B cell (primary cell): ENCODE data around the gene PPP1R27. TPM values are rescaled to one million over a fixed set of nuclear protein-coding genes. Genes with fewer than 3 reads are reported as not detected.

Experiments
- ATAC-seq: fragments of 200-7000 bp; cut with Tn5 transposase; one replicate; pipeline ENCODE4 v1.10.0; 2021; ENCODE audit warnings: low read depth, mild to moderate bottlenecking, moderate number of reproducible peaks, moderate library complexity
- CTCF ChIA-PET: fragments of 350-600 bp; sonication (Branson Sonifier 250); formaldehyde crosslinking; loops from one replicate; lab custom pipeline; 2021; ENCODE audit warnings: antibody characterized with exemption, inconsistent platforms; lab: Charles Lee
- POLR2A ChIA-PET: fragments of 350-600 bp; sonication (Branson Sonifier 250); formaldehyde crosslinking; loops from one replicate; lab custom pipeline; 2021; ENCODE audit warnings: antibody characterized with exemption; lab: Charles Lee
- DNase-seq: peaks from one replicate; pipeline ENCODE4 v3.0.0; 2013
- H2AFZ ChIP-seq: 2 replicates; pipeline ENCODE4 v1.6.1; 2012; ENCODE audit warnings: mild to moderate bottlenecking, low read depth, low read length; ENCODE audit not compliant: insufficient read depth, poor library complexity, severe bottlenecking
- H3K27ac ChIP-seq, 2 donors: 1 replicate in 1 of 2; 2 replicates in 1 of 2; pipeline ENCODE4 v1.5.1; 2012 to 2013; ENCODE audit warnings: low read length in 2 of 2, mild to moderate bottlenecking in 2 of 2, moderate library complexity in 1 of 2
- H3K27me3 ChIP-seq, 4 experiments: fragments of 200-600 bp in 1 of 4; sonication (generic) in 1 of 4; replicated peaks in 1 of 4; 1 replicate in 2 of 4; 2 replicates in 2 of 4; pipeline versions ENCODE4 v1.6.1 to v1.7.0; 2013 to 2016; ENCODE audit warnings: low read length in 3 of 4, mild to moderate bottlenecking in 2 of 4, mixed read lengths in 1 of 4, moderate library complexity in 1 of 4; ENCODE audit not compliant: insufficient read depth in 4 of 4, control insufficient read depth in 3 of 4; ENCODE audit errors: control extremely low read depth in 1 of 4
- H3K36me3 ChIP-seq, 2 experiments: replicated peaks in 1 of 2; 1 replicate in 1 of 2; 2 replicates in 1 of 2; pipeline versions ENCODE4 v1.6.1 to v1.7.1; 2013; ENCODE audit warnings: low read length in 1 of 2; ENCODE audit not compliant: insufficient read depth in 2 of 2, control insufficient read depth in 1 of 2; ENCODE audit errors: control extremely low read depth in 1 of 2, extremely low read depth in 1 of 2
- H3K4me1 ChIP-seq, 2 donors: fragments of 200-600 bp in 1 of 2; sonication (generic) in 1 of 2; 1 replicate in 1 of 2; 2 replicates in 1 of 2; pipeline versions ENCODE4 v1.5.1 to v1.6.1; 2013 to 2017; ENCODE audit warnings: low read length in 2 of 2; ENCODE audit not compliant: control insufficient read depth in 2 of 2, insufficient read depth in 2 of 2
- H3K4me2 ChIP-seq: replicated peaks from 2 replicates; pipeline ENCODE3; 2012; ENCODE audit warnings: mild to moderate bottlenecking, low read depth, low read length; ENCODE audit not compliant: poor library complexity, severe bottlenecking
- H3K4me3 ChIP-seq, 5 experiments: fragments of 200-600 bp in 1 of 5; sonication (generic) in 1 of 5; 1 replicate in 3 of 5; 2 replicates in 2 of 5; pipeline versions ENCODE4 v1.5.1 to v1.7.0; 2011 to 2016; ENCODE audit warnings: low read length in 4 of 5, mild to moderate bottlenecking in 4 of 5, low read depth in 2 of 5, control low read depth in 1 of 5, moderate library complexity in 1 of 5; ENCODE audit not compliant: insufficient read depth in 1 of 5; ENCODE audit errors: control extremely low read depth in 1 of 5, extremely low read depth in 1 of 5
- H3K79me2 ChIP-seq: fragments of 200-600 bp; sonication (generic); one replicate; pipeline ENCODE4 v1.6.0; 2016; ENCODE audit warnings: low read length; ENCODE audit not compliant: control insufficient read depth, insufficient read depth
- H3K9ac ChIP-seq: fragments of 200-600 bp; sonication (generic); 2 replicates; pipeline ENCODE4 v1.6.1; 2017; ENCODE audit warnings: mild to moderate bottlenecking, low read length, moderate library complexity
- H3K9me3 ChIP-seq, 3 donors: one replicate each; pipeline versions ENCODE4 v1.6.1 to v1.7.1; 2013; ENCODE audit warnings: low read length in 2 of 3; ENCODE audit not compliant: control insufficient read depth in 2 of 3, insufficient read depth in 1 of 3; ENCODE audit errors: control extremely low read depth in 1 of 3
- H4K20me1 ChIP-seq: 2 replicates; pipeline ENCODE4 v1.6.0; 2012; ENCODE audit warnings: mild to moderate bottlenecking, low read length; ENCODE audit not compliant: insufficient read depth, control insufficient read depth, poor library complexity, severe bottlenecking
- H3K27ac Mint-ChIP-seq: one replicate; pipeline ENCODE4 v1.8.0; 2021; ENCODE audit warnings: mixed read lengths
- H3K27me3 Mint-ChIP-seq: one replicate; pipeline ENCODE4 v1.8.0; 2021; ENCODE audit warnings: mixed read lengths
- H3K4me1 Mint-ChIP-seq: one replicate; pipeline ENCODE4 v1.8.0; 2021; ENCODE audit warnings: mixed read lengths
- H3K4me3 Mint-ChIP-seq: one replicate; pipeline ENCODE4 v1.8.0; 2021; ENCODE audit warnings: mixed read lengths
- H3K9me3 Mint-ChIP-seq: one replicate; pipeline ENCODE4 v1.8.0; 2022; ENCODE audit warnings: mixed read lengths; ENCODE audit not compliant: insufficient read depth
- EZH2 ChIP-seq: IDR thresholded peaks from 2 replicates; pipeline ENCODE4 v1.6.1; 2012; ENCODE audit warnings: borderline replicate concordance, low read depth, mild to moderate bottlenecking, moderate library complexity, low read length; ENCODE audit not compliant: insufficient read depth, poor library complexity, severe bottlenecking
- WGBS: methylation state at CpG from one replicate; pipeline ENCODE4 v1.1.5; 2013; ENCODE audit warnings: missing lambda C conversion rate; ENCODE audit not compliant: insufficient coverage; 5-methylcytosine and 5-hydroxymethylcytosine counted together
- intact Hi-C: fragments of 100-400 bp; cut with micrococcal nuclease; formaldehyde crosslinking; loops from one replicate; pipeline ENCODE4 v1.10.0; 2022
- polyA plus RNA-seq: library from polyadenylated mRNA; depleted of rRNA; stranded (reverse); fragments of >200 nt; gene quantifications from 2 replicates; pipeline ENCODE4 v1.2.3, GENCODE V29; 2012
- total RNA-seq, 2 donors: library from RNA; stranded (reverse); fragments of 120-200 nt in 1 of 2; gene quantifications; 1 replicate in 1 of 2; 2 replicates in 1 of 2; pipeline versions ENCODE4 v1.2.3 to v1.2.4, GENCODE V29; 2013 to 2022
- TF ChIP-seq, protein P1 (sequence below): fragments of 200-600 bp; IDR thresholded peaks from one replicate; pipeline ENCODE4 v1.8.0; 2022; ENCODE audit warnings: antibody characterized with exemption, mild to moderate bottlenecking

The PPP1R27 gene
- total and polyA plus RNA-seq, 2 donors (not counting 1 experiment from before 2014, with no cell fraction given) = not detected

DNA sequence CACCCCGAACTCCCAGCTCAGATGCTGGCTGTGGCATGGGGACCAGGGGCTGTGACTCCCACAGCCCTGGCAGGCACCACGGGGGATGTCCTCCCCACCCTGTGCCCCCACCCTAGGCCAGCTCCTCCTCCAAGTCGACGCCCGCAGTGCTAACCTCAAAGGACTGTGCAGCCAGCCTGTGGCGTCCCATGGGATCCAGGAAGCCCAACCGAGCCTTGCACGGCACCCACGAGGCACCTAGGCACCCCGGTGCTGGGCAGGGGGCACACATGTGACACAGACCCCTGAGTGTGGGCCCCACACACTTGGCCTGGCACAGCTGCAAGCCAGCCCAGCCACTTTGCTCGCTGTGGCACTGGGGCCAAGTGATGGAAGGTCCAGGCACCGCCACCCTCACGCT is 27.0 kb downstream of the PPP1R27 start:
- intact Hi-C loops = no loop called here

GRCh38 chr17:81807210-81807719 is 27.6 kb downstream of the PPP1R27 start:
- TF ChIP-seq, protein P1, sequence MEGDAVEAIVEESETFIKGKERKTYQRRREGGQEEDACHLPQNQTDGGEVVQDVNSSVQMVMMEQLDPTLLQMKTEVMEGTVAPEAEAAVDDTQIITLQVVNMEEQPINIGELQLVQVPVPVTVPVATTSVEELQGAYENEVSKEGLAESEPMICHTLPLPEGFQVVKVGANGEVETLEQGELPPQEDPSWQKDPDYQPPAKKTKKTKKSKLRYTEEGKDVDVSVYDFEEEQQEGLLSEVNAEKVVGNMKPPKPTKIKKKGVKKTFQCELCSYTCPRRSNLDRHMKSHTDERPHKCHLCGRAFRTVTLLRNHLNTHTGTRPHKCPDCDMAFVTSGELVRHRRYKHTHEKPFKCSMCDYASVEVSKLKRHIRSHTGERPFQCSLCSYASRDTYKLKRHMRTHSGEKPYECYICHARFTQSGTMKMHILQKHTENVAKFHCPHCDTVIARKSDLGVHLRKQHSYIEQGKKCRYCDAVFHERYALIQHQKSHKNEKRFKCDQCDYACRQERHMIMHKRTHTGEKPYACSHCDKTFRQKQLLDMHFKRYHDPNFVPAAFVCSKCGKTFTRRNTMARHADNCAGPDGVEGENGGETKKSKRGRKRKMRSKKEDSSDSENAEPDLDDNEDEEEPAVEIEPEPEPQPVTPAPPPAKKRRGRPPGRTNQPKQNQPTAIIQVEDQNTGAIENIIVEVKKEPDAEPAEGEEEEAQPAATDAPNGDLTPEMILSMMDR = no peak
- TF ChIP-seq EZH2 = no peak

More for the DNA sequence above, 27.0 kb downstream of the PPP1R27 start:
- H4K20me1 ChIP-seq = no peaks in the 10 kb centered on the region
- no peak overlapping the region for H3K4me3 ChIP-seq
- Mint-ChIP-seq H3K9me3 (no peaks in the 10 kb centered on the region), H3K27me3 (peaks cover 15% of the 10 kb centered on the region), H3K27ac (no peak overlapping the region), H3K4me1 (no peaks in the 10 kb centered on the region), H3K4me3 (no peak overlapping the region)
- no peak overlapping the region for H3K9ac ChIP-seq
- POLR2A ChIA-PET = interaction anchor here (0.6 kb wide), 1 partner anchor 9 kb away, joined by 3 read pairs; no protein-coding TSS in a partner anchor
- ATAC-seq (no peak), DNase-seq (no peak)
- peaks cover 0 to 4% of the 10 kb centered on the region in 2 donors for H3K4me1 ChIP-seq
- H3K79me2 ChIP-seq = no peaks in the 10 kb centered on the region
- TF ChIP-seq EZH2 = no peak
- TF ChIP-seq, protein P1 = no peak
- H3K27ac ChIP-seq = no peak overlapping the region
- CTCF ChIA-PET = no interaction called here
- peaks cover 0 to 38% (median 7%) of the 10 kb centered on the region in 4 experiments for H3K27me3 ChIP-seq
- no peak overlapping the region for H2AFZ ChIP-seq
- 53% methylated on average over 13 of the region's 13 CpGs for WGBS
- no peaks in the 10 kb centered on the region for H3K36me3 ChIP-seq
- no peak overlapping the region for H3K4me2 ChIP-seq
- peaks cover 0 to 12% (median 0%) of the 10 kb centered on the region in 3 donors for H3K9me3 ChIP-seq

More at GRCh38 chr17:81807210-81807719, 27.6 kb downstream of the PPP1R27 start:
- Histone ChIP-seq H2AFZ (no peak overlapping the region), H3K9me3 (peaks cover 0 to 12% (median 0%) of the 10 kb centered on the region in 3 donors), H4K20me1 (no peaks in the 10 kb centered on the region), H3K4me2 (no peak overlapping the region), H3K4me1 (peaks cover 0 to 4% of the 10 kb centered on the region in 2 donors), H3K79me2 (no peaks in the 10 kb centered on the region), H3K4me3 (no peak overlapping the region), H3K27ac (no peak overlapping the region), H3K27me3 (peaks cover 0 to 44% (median 10%) of the 10 kb centered on the region in 4 experiments), H3K9ac (no peak overlapping the region), H3K36me3 (no peaks in the 10 kb centered on the region)
- Mint-ChIP-seq H3K4me1 (peaks cover 5% of the 10 kb centered on the region), H3K27me3 (peaks cover 21% of the 10 kb centered on the region), H3K4me3 (no peak overlapping the region), H3K9me3 (no peaks in the 10 kb centered on the region), H3K27ac (no peak overlapping the region)
- ChIA-PET CTCF (no interaction called here), POLR2A (no interaction called here)
- no peak for ATAC-seq
- DNase-seq = no peak
- 63% methylated on average over 18 of the region's 18 CpGs for WGBS
- intact Hi-C loops = no loop called here
